CD14-positive monocyte (primary cell): ENCODE data around the gene MT1A. TPM values are rescaled to one million over a fixed set of nuclear protein-coding genes. Genes with fewer than 3 reads are reported as not detected.

Source experiments
- DNase-seq, 3 donors: peaks; one replicate each; pipeline ENCODE4 v3.0.0-alpha.2; 2011 to 2022
- H2AFZ ChIP-seq: 2 replicates; pipeline ENCODE4 v1.6.0; 2012; ENCODE audit warnings: mild to moderate bottlenecking, low read depth, low read length, inconsistent platforms; ENCODE audit not compliant: insufficient read depth, poor library complexity, severe bottlenecking
- H3K27ac ChIP-seq, 2 donors: 1 replicate in 1 of 2; 2 replicates in 1 of 2; pipeline ENCODE4 v1.5.1; 2012 to 2013; ENCODE audit warnings: low read length in 2 of 2, control low read depth in 1 of 2, inconsistent platforms in 1 of 2, low read depth in 1 of 2, mild to moderate bottlenecking in 1 of 2
- H3K27me3 ChIP-seq, 2 donors: one replicate each; pipeline versions ENCODE4 v1.6.0 to v1.6.1; 2011 to 2013; ENCODE audit warnings: low read length in 2 of 2; ENCODE audit not compliant: control insufficient read depth in 2 of 2, insufficient read depth in 2 of 2
- H3K36me3 ChIP-seq, 2 donors: replicated peaks in 1 of 2; 1 replicate in 1 of 2; 2 replicates in 1 of 2; pipeline versions ENCODE4 v1.5.1 to v1.6.1; 2012 to 2013; ENCODE audit warnings: low read length in 2 of 2, control low read depth in 1 of 2, inconsistent platforms in 1 of 2, mild to moderate bottlenecking in 1 of 2; ENCODE audit not compliant: insufficient read depth in 2 of 2, control insufficient read depth in 1 of 2
- H3K4me1 ChIP-seq, 2 donors: 1 replicate in 1 of 2; 2 replicates in 1 of 2; pipeline versions ENCODE4 v1.5.1 to v1.6.1; 2012 to 2013; ENCODE audit warnings: low read length in 2 of 2, control low read depth in 1 of 2, inconsistent platforms in 1 of 2, mild to moderate bottlenecking in 1 of 2, moderate library complexity in 1 of 2; ENCODE audit not compliant: insufficient read depth in 2 of 2, control insufficient read depth in 1 of 2
- H3K4me2 ChIP-seq: replicated peaks from 2 replicates; pipeline ENCODE3; 2012; ENCODE audit warnings: low read length, moderate library complexity, mild to moderate bottlenecking; ENCODE audit not compliant: poor library complexity, severe bottlenecking; ENCODE audit errors: extremely low read depth
- H3K4me3 ChIP-seq, 3 experiments: fragments of 200-600 bp in 1 of 3; sonication (generic) in 1 of 3; replicated peaks in 1 of 3; 1 replicate in 2 of 3; 2 replicates in 1 of 3; pipeline ENCODE4 v1.5.1; 2011 to 2013; ENCODE audit warnings: low read length in 3 of 3, mild to moderate bottlenecking in 3 of 3, control low read depth in 2 of 3, low read depth in 2 of 3, inconsistent platforms in 1 of 3, moderate library complexity in 1 of 3
- H3K79me2 ChIP-seq: 2 replicates; pipeline ENCODE4 v1.6.0; 2012; ENCODE audit warnings: mild to moderate bottlenecking, control low read depth, inconsistent platforms, low read length, moderate library complexity; ENCODE audit not compliant: insufficient read depth
- H3K9ac ChIP-seq: 2 replicates; pipeline ENCODE4 v1.6.0; 2017; ENCODE audit warnings: low read length, mild to moderate bottlenecking; ENCODE audit not compliant: insufficient read depth, poor library complexity, severe bottlenecking
- H3K9me3 ChIP-seq, 2 donors: replicated peaks in 1 of 2; 1 replicate in 1 of 2; 2 replicates in 1 of 2; pipeline versions ENCODE4 v1.5.1 to v1.6.1; 2012 to 2013; ENCODE audit warnings: low read length in 2 of 2, control low read depth in 1 of 2; ENCODE audit not compliant: control insufficient read depth in 1 of 2, insufficient read depth in 1 of 2
- H4K20me1 ChIP-seq: 2 replicates; pipeline ENCODE4 v1.6.0; 2012; ENCODE audit warnings: mild to moderate bottlenecking, low read length, control low read depth, moderate library complexity; ENCODE audit not compliant: insufficient read depth
- H3K27ac Mint-ChIP-seq, 7 donors: one replicate each; pipeline ENCODE4 v1.8.0; 2020; ENCODE audit warnings: mild to moderate bottlenecking in 7 of 7, mixed read lengths in 7 of 7, moderate library complexity in 6 of 7, inconsistent platforms in 2 of 7
- H3K27me3 Mint-ChIP-seq, 3 donors: one replicate each; pipeline ENCODE4 v1.8.0; 2021 to 2022; ENCODE audit warnings: low read depth in 3 of 3, mild to moderate bottlenecking in 3 of 3, mixed read lengths in 3 of 3, moderate library complexity in 3 of 3, inconsistent platforms in 1 of 3
- H3K36me3 Mint-ChIP-seq, 2 donors: one replicate each; pipeline ENCODE4 v1.8.0; 2020; ENCODE audit warnings: mixed read lengths in 2 of 2, inconsistent platforms in 1 of 2, mild to moderate bottlenecking in 1 of 2
- H3K4me1 Mint-ChIP-seq: one replicate; pipeline ENCODE4 v1.8.0; 2020; ENCODE audit warnings: mild to moderate bottlenecking, mixed read lengths
- H3K4me3 Mint-ChIP-seq, 2 donors: one replicate each; pipeline ENCODE4 v1.8.0; 2020; ENCODE audit warnings: mild to moderate bottlenecking in 2 of 2, mixed read lengths in 2 of 2, moderate library complexity in 1 of 2
- H3K9me3 Mint-ChIP-seq, 7 donors: one replicate each; pipeline ENCODE4 v1.8.0; 2020 to 2022; ENCODE audit warnings: mixed read lengths in 7 of 7, mild to moderate bottlenecking in 6 of 7, moderate library complexity in 6 of 7, inconsistent platforms in 2 of 7
- CTCF ChIP-seq: fragments of 200-600 bp; IDR thresholded peaks from one replicate; pipeline ENCODE4 v1.8.0; 2022; ENCODE audit warnings: antibody characterized with exemption, mild to moderate bottlenecking
- WGBS: methylation state at CpG from one replicate; pipeline ENCODE4 v1.1.5; 2013; ENCODE audit warnings: missing lambda C conversion rate; ENCODE audit not compliant: insufficient coverage; 5-methylcytosine and 5-hydroxymethylcytosine counted together
- intact Hi-C, 2 donors: fragments of 100-400 bp; cut with micrococcal nuclease; formaldehyde crosslinking; loops; one replicate each; pipeline versions ENCODE4 v1.15.0 to v1.15.1; 2023
- polyA plus RNA-seq, 3 donors: library from polyadenylated mRNA; depleted of rRNA in 1 of 3; unstranded in 2 of 3; stranded (reverse) in 1 of 3; fragments of 300-500 nt in 2 of 3; fragments of >200 nt in 1 of 3; fragmentation: Illumina TruSeq in 2 of 3; gene quantifications; 1 replicate in 2 of 3; 2 replicates in 1 of 3; pipeline ENCODE4 v1.2.3, GENCODE V29; 2012 to 2021

MT1A gene
- polyA plus RNA-seq, 3 donors = not detected

GRCh38 chr16:56589141-56590039 is 49.1 kb upstream of the MT1A start, which contains the start of gene MT3:
Gene MT3 (plus strand): TSS chr16:56589528. CDS start chr16:56589591, 63 bp downstream.
- no peak within 1 kb of the TSS for H3K27ac ChIP-seq
- no peak within 1 kb of the TSS for H2AFZ ChIP-seq
- no peaks in the 10 kb centered on the region for H3K36me3 ChIP-seq
- intact Hi-C loops = no loop called here
- Mint-ChIP-seq H3K4me3 (peak within 1 kb of the TSS in 1 of 2 donors; percentile 89), H3K9me3 (peaks cover 0 to 11% (median 5%) of the 10 kb centered on the region in 7 donors), H3K36me3 (peaks cover 0 to 5% of the 10 kb centered on the region in 2 donors), H3K4me1 (peaks cover 18% of the 10 kb centered on the region), H3K27me3 (peaks cover 37 to 52% (median 46%) of the 10 kb centered on the region in 3 donors), H3K27ac (peak within 1 kb of the TSS in 1 of 7 donors; percentile 66)
- no peak for DNase-seq
- peaks cover 12 to 40% of the 10 kb centered on the region in 2 donors for H3K27me3 ChIP-seq
- no peaks in the 10 kb centered on the region for H4K20me1 ChIP-seq
- no peak within 1 kb of the TSS for H3K4me3 ChIP-seq
- WGBS = 4% methylated on average over 81 of the region's 87 CpGs
- TF ChIP-seq CTCF = no peak
- H3K4me2 ChIP-seq = peak within 1 kb of the TSS; percentile 2
- H3K9ac ChIP-seq = no peak within 1 kb of the TSS
- peaks cover 0 to 16% of the 10 kb centered on the region in 2 donors for H3K9me3 ChIP-seq
- H3K4me1 ChIP-seq = peaks cover 6 to 16% of the 10 kb centered on the region in 2 donors
- no peaks in the 10 kb centered on the region for H3K79me2 ChIP-seq

GRCh38 chr16:56591377-56592060 is 46.9 kb upstream of the MT1A start:
- peaks cover 0 to 16% of the 10 kb centered on the region in 2 donors for H3K9me3 ChIP-seq
- H3K4me1 Mint-ChIP-seq = peaks cover 18% of the 10 kb centered on the region
- H3K79me2 ChIP-seq = no peaks in the 10 kb centered on the region
- peaks cover 0 to 5% of the 10 kb centered on the region in 2 donors for H3K36me3 Mint-ChIP-seq
- no peak for TF ChIP-seq CTCF
- intact Hi-C loops = no loop called here
- H2AFZ ChIP-seq = peak overlapping the region; percentile 7
- peak overlapping the region in 3 of 7 donors; percentile 2 to 53 (median 20) for H3K27ac Mint-ChIP-seq
- H3K9me3 Mint-ChIP-seq = peaks cover 0 to 11% (median 5%) of the 10 kb centered on the region in 7 donors
- peak; percentile 27 to 35 (median 30) for DNase-seq
- no peak overlapping the region for H3K27ac ChIP-seq
- no peak overlapping the region for H3K4me3 ChIP-seq
- no peak overlapping the region for H3K9ac ChIP-seq
- H3K4me3 Mint-ChIP-seq = no peak overlapping the region
- H3K4me1 ChIP-seq = peaks cover 6 to 16% of the 10 kb centered on the region in 2 donors
- no peaks in the 10 kb centered on the region for H4K20me1 ChIP-seq
- no peaks in the 10 kb centered on the region for H3K36me3 ChIP-seq
- no peak overlapping the region for H3K4me2 ChIP-seq
- H3K27me3 ChIP-seq = peaks cover 12 to 34% of the 10 kb centered on the region in 2 donors
- H3K27me3 Mint-ChIP-seq = peaks cover 36 to 44% (median 43%) of the 10 kb centered on the region in 3 donors
- WGBS = 60% methylated on average over 1 of the region's 4 CpGs
